HL-60 (cell line): ENCODE results near the gene KDM4C.

Source experiments
- DNase-seq, 2 experiments: peaks; one replicate each; pipeline ENCODE4 v3.0.0-alpha.2; 2010 to 2020; ENCODE audit warnings: low read depth in 1 of 2, low spot score in 1 of 2
- H3K27ac ChIP-seq: fragments of 250-450 bp; sonication (Bioruptor Pico); replicated peaks from 2 replicates; pipeline ENCODE4 v1.5.1; 2020; ENCODE audit warnings: mild to moderate bottlenecking, moderate library complexity
- H3K27me3 ChIP-seq: fragments of 250-450 bp; sonication (Bioruptor Pico); 2 replicates; pipeline ENCODE4 v1.5.1; 2021; ENCODE audit warnings: mild to moderate bottlenecking, moderate library complexity; ENCODE audit not compliant: insufficient read depth, poor library complexity, severe bottlenecking
- H3K4me3 ChIP-seq: replicated peaks from 2 replicates; pipeline ENCODE4 v1.5.1; 2011; ENCODE audit warnings: mild to moderate bottlenecking, control low read depth, low read length; ENCODE audit not compliant: insufficient read depth
- CTCF ChIP-seq: IDR thresholded peaks from one replicate; pipeline ENCODE4 v1.5.1; 2011; ENCODE audit warnings: low read length, control low read depth, inconsistent platforms; ENCODE audit not compliant: insufficient read depth
- GABPA ChIP-seq: IDR thresholded peaks from 2 replicates; pipeline ENCODE4 v1.6.1; 2012; ENCODE audit warnings: low read depth
- POLR2AphosphoS5 ChIP-seq: IDR thresholded peaks from 2 replicates; pipeline ENCODE4 v1.6.1; 2012; ENCODE audit warnings: low read depth
- SPI1 ChIP-seq: IDR thresholded peaks from 2 replicates; pipeline ENCODE4 v1.6.1; 2012; ENCODE audit warnings: low read depth, mild to moderate bottlenecking, borderline replicate concordance
- TF ChIP-seq, protein P1 (sequence below): IDR thresholded peaks from 2 replicates; pipeline ENCODE4 v1.6.1; 2012; ENCODE audit warnings: low read depth; ENCODE audit not compliant: insufficient replicate concordance

Gene KDM4C

DNA sequence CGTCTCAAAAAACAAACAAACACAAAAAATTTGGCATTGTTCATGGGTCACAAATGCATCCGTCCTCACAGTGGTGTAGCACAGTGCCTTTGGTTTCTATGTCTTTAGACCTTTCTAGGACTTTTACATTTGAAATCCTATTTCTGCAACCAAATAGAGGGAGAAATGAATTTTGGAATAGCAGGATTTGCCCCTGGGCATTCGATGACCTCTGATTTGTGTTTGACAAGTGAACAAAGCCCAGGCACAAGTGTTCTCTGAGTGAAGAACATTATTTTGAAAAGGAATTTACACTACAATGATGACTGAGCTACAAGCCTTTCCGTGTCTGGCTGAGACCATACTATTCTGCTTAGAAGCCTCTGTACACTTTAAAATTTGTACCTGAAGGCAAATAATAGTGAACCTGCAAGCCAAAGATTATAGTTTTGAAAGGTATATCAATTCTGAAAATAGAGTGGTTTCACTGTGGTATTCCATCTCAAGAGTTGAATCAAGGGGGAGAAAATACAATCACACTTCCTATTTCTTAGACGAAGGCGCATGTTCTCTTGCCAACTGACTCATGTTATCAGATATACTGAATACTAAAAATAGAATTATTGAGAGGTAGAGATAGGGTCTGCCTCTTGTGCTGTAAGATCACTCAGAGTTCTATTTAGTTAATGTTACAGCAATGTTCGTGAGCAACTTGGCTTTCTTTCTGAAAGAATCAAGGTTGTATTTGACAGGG lies 297.6 kb downstream of the KDM4C start:
- no peak for DNase-seq
- Histone ChIP-seq H3K27me3 (no peaks in the 10 kb centered on the region), H3K4me3 (no peak overlapping the region), H3K27ac (no peak overlapping the region)
- no peak for TF ChIP-seq POLR2AphosphoS5
- TF ChIP-seq, protein P1, sequence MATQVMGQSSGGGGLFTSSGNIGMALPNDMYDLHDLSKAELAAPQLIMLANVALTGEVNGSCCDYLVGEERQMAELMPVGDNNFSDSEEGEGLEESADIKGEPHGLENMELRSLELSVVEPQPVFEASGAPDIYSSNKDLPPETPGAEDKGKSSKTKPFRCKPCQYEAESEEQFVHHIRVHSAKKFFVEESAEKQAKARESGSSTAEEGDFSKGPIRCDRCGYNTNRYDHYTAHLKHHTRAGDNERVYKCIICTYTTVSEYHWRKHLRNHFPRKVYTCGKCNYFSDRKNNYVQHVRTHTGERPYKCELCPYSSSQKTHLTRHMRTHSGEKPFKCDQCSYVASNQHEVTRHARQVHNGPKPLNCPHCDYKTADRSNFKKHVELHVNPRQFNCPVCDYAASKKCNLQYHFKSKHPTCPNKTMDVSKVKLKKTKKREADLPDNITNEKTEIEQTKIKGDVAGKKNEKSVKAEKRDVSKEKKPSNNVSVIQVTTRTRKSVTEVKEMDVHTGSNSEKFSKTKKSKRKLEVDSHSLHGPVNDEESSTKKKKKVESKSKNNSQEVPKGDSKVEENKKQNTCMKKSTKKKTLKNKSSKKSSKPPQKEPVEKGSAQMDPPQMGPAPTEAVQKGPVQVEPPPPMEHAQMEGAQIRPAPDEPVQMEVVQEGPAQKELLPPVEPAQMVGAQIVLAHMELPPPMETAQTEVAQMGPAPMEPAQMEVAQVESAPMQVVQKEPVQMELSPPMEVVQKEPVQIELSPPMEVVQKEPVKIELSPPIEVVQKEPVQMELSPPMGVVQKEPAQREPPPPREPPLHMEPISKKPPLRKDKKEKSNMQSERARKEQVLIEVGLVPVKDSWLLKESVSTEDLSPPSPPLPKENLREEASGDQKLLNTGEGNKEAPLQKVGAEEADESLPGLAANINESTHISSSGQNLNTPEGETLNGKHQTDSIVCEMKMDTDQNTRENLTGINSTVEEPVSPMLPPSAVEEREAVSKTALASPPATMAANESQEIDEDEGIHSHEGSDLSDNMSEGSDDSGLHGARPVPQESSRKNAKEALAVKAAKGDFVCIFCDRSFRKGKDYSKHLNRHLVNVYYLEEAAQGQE, result no peak
- no peak for TF ChIP-seq GABPA
- TF ChIP-seq SPI1, result no peak
- no peak for TF ChIP-seq CTCF

DNA sequence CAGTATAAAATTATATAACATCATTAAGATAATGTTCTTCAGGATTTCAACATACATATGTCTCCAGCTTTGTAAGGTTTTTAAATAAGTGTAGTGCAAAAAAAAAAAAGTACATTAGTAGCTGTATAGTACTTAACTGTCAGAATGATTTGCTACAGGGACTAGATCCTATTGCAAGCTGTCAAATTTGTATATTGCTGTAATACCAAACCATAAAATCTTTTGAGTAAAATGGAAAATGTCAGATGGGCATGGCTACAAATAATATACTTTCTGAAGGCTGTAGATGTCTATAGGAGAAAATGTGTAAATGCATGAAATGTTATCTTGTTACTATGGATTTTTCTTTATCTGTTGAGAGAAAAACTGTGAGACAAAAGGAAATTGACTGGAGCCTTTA lies 298.5 kb downstream of the KDM4C start:
- DNase-seq, result no peak

DNA sequence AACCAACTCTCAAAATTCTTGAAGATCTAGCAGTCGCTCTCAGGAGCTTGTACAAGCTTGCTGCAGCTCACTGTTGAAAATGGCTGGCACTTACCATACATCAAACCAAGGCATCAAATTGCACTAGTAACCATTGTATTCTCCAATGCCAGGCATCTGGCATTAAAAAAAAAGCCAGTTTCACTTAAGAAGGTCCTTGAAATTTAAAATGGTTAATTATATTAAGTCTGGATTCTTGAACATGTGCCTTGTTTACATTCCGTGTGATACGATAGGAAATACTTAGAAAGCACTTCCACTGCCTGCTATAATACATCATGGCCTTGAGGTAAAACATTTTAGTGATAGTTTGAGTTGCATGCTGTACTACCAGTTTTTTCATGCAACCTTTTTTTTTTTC lies 300.7 kb downstream of the KDM4C start:
- DNase-seq, result no peak
- Histone ChIP-seq H3K27me3 (no peaks in the 10 kb centered on the region), H3K27ac (no peak overlapping the region), H3K4me3 (no peak overlapping the region)
- TF ChIP-seq CTCF (no peak), SPI1 (no peak), GABPA (no peak), POLR2AphosphoS5 (no peak)
- TF ChIP-seq, protein P1, result no peak

More for the DNA sequence above, 298.5 kb downstream of the KDM4C start:
- Histone ChIP-seq H3K27me3 (no peaks in the 10 kb centered on the region), H3K4me3 (no peak overlapping the region), H3K27ac (no peak overlapping the region)
- TF ChIP-seq GABPA (no peak), SPI1 (no peak), CTCF (no peak), POLR2AphosphoS5 (no peak)
- TF ChIP-seq, protein P1, result no peak
